GM23338 (cell line): Measurements from ENCODE around the gene MAST4. TPM values are rescaled to one million over a fixed set of nuclear protein-coding genes. Genes with fewer than 3 reads are reported as not detected.

Source experiments
- ATAC-seq: fragments of 200-7000 bp; cut with Tn5 transposase; 3 replicates; pipeline ENCODE4 v1.9.1; 2020
- DNase-seq: peaks from one replicate; pipeline ENCODE4 v3.0.0-alpha.2; 2015; ENCODE audit warnings: low spot score
- H2AFZ ChIP-seq: fragments of 200-600 bp; sonication (generic); 2 replicates; pipeline ENCODE4 v1.8.0; 2016; ENCODE audit warnings: antibody characterized with exemption, mild to moderate bottlenecking, moderate library complexity
- H3F3A ChIP-seq: fragments of 200-600 bp; sonication (generic); replicated peaks from 2 replicates; pipeline ENCODE4 v1.8.0; 2017; ENCODE audit warnings: antibody characterized with exemption, mixed run types, low read depth
- H3K27ac ChIP-seq: fragments of 200-600 bp; sonication (generic); 2 replicates; pipeline ENCODE4 v1.6.1; 2016; ENCODE audit warnings: low read depth
- H3K27me3 ChIP-seq: fragments of 200-600 bp; sonication (generic); 2 replicates; pipeline ENCODE4 v1.8.0; 2016; ENCODE audit warnings: mild to moderate bottlenecking, mixed run types, moderate library complexity; ENCODE audit not compliant: insufficient read depth
- H3K36me3 ChIP-seq: fragments of 200-600 bp; sonication (generic); 2 replicates; pipeline ENCODE4 v1.8.0; 2016; ENCODE audit warnings: mild to moderate bottlenecking; ENCODE audit not compliant: insufficient read depth
- H3K4me1 ChIP-seq: fragments of 200-600 bp; sonication (generic); 2 replicates; pipeline ENCODE4 v1.8.0; 2016; ENCODE audit warnings: mild to moderate bottlenecking, moderate library complexity; ENCODE audit not compliant: insufficient read depth
- H3K4me2 ChIP-seq: fragments of 200-600 bp; sonication (generic); 2 replicates; pipeline ENCODE4 v1.7.1; 2017; ENCODE audit warnings: mixed run types
- H3K4me3 ChIP-seq: fragments of 200-600 bp; sonication (generic); 2 replicates; pipeline ENCODE4 v1.6.1; 2016; ENCODE audit warnings: mixed run types
- H3K79me2 ChIP-seq: fragments of 200-600 bp; sonication (generic); replicated peaks from 2 replicates; pipeline ENCODE4 v1.8.0; 2017; ENCODE audit warnings: mild to moderate bottlenecking; ENCODE audit not compliant: insufficient read depth
- H3K9me2 ChIP-seq: fragments of 200-600 bp; sonication (generic); 2 replicates; pipeline ENCODE4 v1.8.0; 2017; ENCODE audit not compliant: insufficient read depth
- H4K20me1 ChIP-seq: fragments of 200-600 bp; sonication (generic); replicated peaks from 2 replicates; pipeline ENCODE4 v1.8.0; 2017; ENCODE audit warnings: mild to moderate bottlenecking; ENCODE audit not compliant: insufficient read depth
- H3K27ac Mint-ChIP-seq: 2 replicates; pipeline ENCODE4 v1.8.0; 2020; ENCODE audit warnings: inconsistent platforms, mild to moderate bottlenecking, moderate library complexity, mixed read lengths
- H3K27me3 Mint-ChIP-seq: 3 replicates; pipeline ENCODE4 v1.8.0; 2022; ENCODE audit warnings: low read depth, mild to moderate bottlenecking, moderate library complexity, mixed read lengths, inconsistent platforms; ENCODE audit not compliant: insufficient read depth, poor library complexity
- H3K36me3 Mint-ChIP-seq: 3 replicates; pipeline ENCODE4 v1.8.0; 2021; ENCODE audit warnings: low read depth, mild to moderate bottlenecking, inconsistent platforms, moderate library complexity, mixed read lengths
- H3K4me1 Mint-ChIP-seq: 3 replicates; pipeline ENCODE4 v1.8.0; 2020; ENCODE audit warnings: mild to moderate bottlenecking, inconsistent platforms, mixed read lengths
- H3K4me3 Mint-ChIP-seq: 3 replicates; pipeline ENCODE4 v1.8.0; 2021; ENCODE audit warnings: moderate library complexity, mild to moderate bottlenecking, inconsistent platforms, mixed read lengths
- H3K9me3 Mint-ChIP-seq: 3 replicates; pipeline ENCODE4 v1.8.0; 2020; ENCODE audit warnings: moderate library complexity, mild to moderate bottlenecking, inconsistent platforms, mixed read lengths
- CREB1 ChIP-seq: fragments of 250-450 bp; sonication (Bioruptor Pico); IDR thresholded peaks from 2 replicates; pipeline ENCODE4 v1.5.0; 2020; ENCODE audit warnings: low read depth, mild to moderate bottlenecking, moderate library complexity
- CTCF ChIP-seq, 2 experiments: fragments of 200-600 bp in 1 of 2; sonication (generic) in 1 of 2; conservative IDR thresholded peaks; 2 replicates each; pipeline versions ENCODE4 v1.5.1 to v1.6.1; 2016 to 2017; ENCODE audit warnings: antibody characterized with exemption in 2 of 2, low read depth in 2 of 2, mild to moderate bottlenecking in 2 of 2, moderate library complexity in 1 of 2
- ETS1 ChIP-seq: IDR thresholded peaks from 2 replicates; pipeline ENCODE4 v1.6.1; 2016; ENCODE audit warnings: antibody characterized with exemption
- EZH2 ChIP-seq: fragments of 200-600 bp; sonication (generic); IDR thresholded peaks from one replicate; pipeline ENCODE4 v1.8.0; 2017; ENCODE audit warnings: antibody characterized with exemption, mild to moderate bottlenecking, low read depth; ENCODE audit not compliant: unreplicated experiment
- EZH2phosphoT487 ChIP-seq: fragments of 200-600 bp; sonication (generic); IDR thresholded peaks from one replicate; pipeline ENCODE4 v1.8.1; 2018; ENCODE audit warnings: antibody characterized with exemption; ENCODE audit not compliant: unreplicated experiment
- JUNB ChIP-seq: IDR thresholded peaks from one replicate; pipeline ENCODE4 v1.6.1; 2016; ENCODE audit warnings: antibody characterized with exemption; ENCODE audit not compliant: unreplicated experiment
- NANOG ChIP-seq: IDR thresholded peaks from 2 replicates; pipeline ENCODE4 v1.6.1; 2016; ENCODE audit warnings: antibody characterized with exemption, borderline replicate concordance
- POLR2AphosphoS5 ChIP-seq: IDR thresholded peaks from 2 replicates; pipeline ENCODE4 v1.6.1; 2016; ENCODE audit warnings: antibody characterized with exemption, low read depth
- REST ChIP-seq: IDR thresholded peaks from one replicate; pipeline ENCODE4 v1.6.1; 2018; ENCODE audit warnings: antibody characterized with exemption; ENCODE audit not compliant: unreplicated experiment
- STAT1 ChIP-seq: IDR thresholded peaks from one replicate; pipeline ENCODE4 v1.6.1; 2016; ENCODE audit warnings: antibody characterized with exemption; ENCODE audit not compliant: unreplicated experiment
- ZNF114 ChIP-seq: fragments of 250-450 bp; sonication (Bioruptor Pico); IDR thresholded peaks from 2 replicates; pipeline ENCODE4 v1.5.0; 2020; ENCODE audit warnings: mild to moderate bottlenecking, moderate library complexity
- ZNF331 ChIP-seq: fragments of 250-450 bp; sonication (Bioruptor Pico); IDR thresholded peaks from 2 replicates; pipeline ENCODE4 v1.5.0; 2020; ENCODE audit warnings: low read depth, mild to moderate bottlenecking, moderate library complexity
- ZNF462 ChIP-seq: fragments of 250-450 bp; sonication (Bioruptor Pico); IDR thresholded peaks from 2 replicates; pipeline ENCODE4 v1.5.0; 2020; ENCODE audit warnings: mild to moderate bottlenecking, moderate library complexity
- polyA plus RNA-seq: library from polyadenylated mRNA; unstranded; fragments of >200 nt; fragmentation: Nextera tagmentation; extraction: Ambion mirVana; gene quantifications from 2 replicates; pipeline ENCODE4 v1.2.1, GENCODE V29; 2016
- total RNA-seq: library from RNA; depleted of rRNA; stranded (reverse); fragments of >200 nt; shearing (Covaris generic); gene quantifications from 2 replicates; pipeline ENCODE4 v1.2.3, GENCODE V29; 2014

MAST4 gene
- total and polyA plus RNA-seq, 2 experiments from 2014 or later, result 3.6 to 8.5 TPM

- DNase-seq (no peak), ATAC-seq (no peak)
- Histone ChIP-seq H3K4me1 (no peaks in the 10 kb centered on the region), H3K27ac (no peak overlapping the region), H2AFZ (no peak overlapping the region), H3F3A (no peaks in the 10 kb centered on the region), H3K27me3 (no peaks in the 10 kb centered on the region), H3K9me2 (no peaks in the 10 kb centered on the region), H3K4me2 (no peak overlapping the region), H3K4me3 (no peak overlapping the region), H3K36me3 (no peaks in the 10 kb centered on the region), H3K79me2 (no peaks in the 10 kb centered on the region), H4K20me1 (no peaks in the 10 kb centered on the region; the same call in 1 of the 2 replicates)
- Mint-ChIP-seq H3K27ac (no peak overlapping the region), H3K4me1 (peaks cover 5% of the 10 kb centered on the region; the same call in 2 of the 3 replicates), H3K36me3 (no peaks in the 10 kb centered on the region), H3K27me3 (no peaks in the 10 kb centered on the region), H3K9me3 (no peaks in the 10 kb centered on the region; the same call in 2 of the 3 replicates), H3K4me3 (no peak overlapping the region)
- no peak for TF ChIP-seq ZNF462
- TF ChIP-seq ETS1, result no peak
- TF ChIP-seq POLR2AphosphoS5, result no peak
- TF ChIP-seq EZH2phosphoT487, result no peak
- TF ChIP-seq ZNF114 (CRISPR knock-in tag), result no peak
- no peak for TF ChIP-seq EZH2
- no peak for TF ChIP-seq CTCF (conservative IDR thresholded peaks at IDR 0.05; ENCODE audit: low read depth in 2 of 2)
- TF ChIP-seq ZNF331 (CRISPR knock-in tag), result no peak
- no peak for TF ChIP-seq STAT1
- no peak for TF ChIP-seq REST
- TF ChIP-seq JUNB, result no peak
- no peak for TF ChIP-seq CREB1 (CRISPR knock-in tag)
- no peak for TF ChIP-seq NANOG
Measured at GRCh38 chr5:66757834-66758371, 161.7 kb downstream of the MAST4 start.
